Heart left ventricle (tissue), 16 donors: ENCODE results near the gene B3GNT2. TPM values are rescaled to one million over a fixed set of nuclear protein-coding genes. Genes with fewer than 3 reads are reported as not detected.

ENCODE experiments used
- ATAC-seq, 4 donors: fragments of 200-7000 bp; cut with Tn5 transposase; one replicate each; pipeline ENCODE4 v1.9.1; 2020 to 2022; ENCODE audit warnings: moderate library complexity in 4 of 4, mild to moderate bottlenecking in 3 of 4, moderate number of reproducible peaks in 1 of 4
- DNase-seq, 5 donors: peaks; one replicate each; pipeline ENCODE4 v3.0.0-alpha.2; 2020
- H3K27ac ChIP-seq, 12 donors: fragments of 200-600 bp; sonication (generic) in 4 of 12; one replicate each; pipeline versions ENCODE4 v1.5.0 to v1.8.0; 2016 to 2022; ENCODE audit warnings: mild to moderate bottlenecking in 2 of 12
- H3K27me3 ChIP-seq, 9 donors: fragments of 200-600 bp; sonication (generic) in 2 of 9; one replicate each; pipeline versions ENCODE4 v1.5.1 to v1.8.0; 2016 to 2022; ENCODE audit warnings: mild to moderate bottlenecking in 3 of 9
- H3K36me3 ChIP-seq, 9 donors: fragments of 200-600 bp; sonication (generic) in 2 of 9; one replicate each; pipeline versions ENCODE4 v1.5.0 to v1.8.0; 2018 to 2022; ENCODE audit warnings: mild to moderate bottlenecking in 2 of 9
- H3K4me1 ChIP-seq, 12 donors: fragments of 200-600 bp; sonication (generic) in 4 of 12; one replicate each; pipeline versions ENCODE4 v1.5.0 to v1.8.0; 2016 to 2022; ENCODE audit warnings: mild to moderate bottlenecking in 3 of 12
- H3K4me3 ChIP-seq, 12 donors: fragments of 200-600 bp; sonication (generic) in 4 of 12; one replicate each; pipeline versions ENCODE4 v1.5.0 to v1.8.0; 2017 to 2022; ENCODE audit warnings: mild to moderate bottlenecking in 9 of 12, moderate library complexity in 4 of 12
- H3K9me3 ChIP-seq, 12 donors: fragments of 200-600 bp; sonication (generic) in 4 of 12; one replicate each; pipeline versions ENCODE4 v1.5.0 to v1.8.0; 2016 to 2022; ENCODE audit warnings: mild to moderate bottlenecking in 1 of 12
- POLR2A ChIP-seq, 2 donors: fragments of 450-650 bp; IDR thresholded peaks; one replicate each; pipeline ENCODE4 v1.6.1; 2017; ENCODE audit warnings: antibody characterized with exemption in 2 of 2, mild to moderate bottlenecking in 2 of 2, moderate library complexity in 2 of 2
- WGBS, 4 donors: extraction: QIAGEN DNeasy Blood & Tissue Kit in 2 of 4; methylation state at CpG; one replicate each; pipeline versions ENCODE4 v1.1.5 to v1.1.7; 2013 to 2018; 5-methylcytosine and 5-hydroxymethylcytosine counted together
- intact Hi-C, 10 donors: fragments of 100-400 bp; cut with DNase I; formaldehyde crosslinking; loops; one replicate each; pipeline versions ENCODE4 v1.11.1 to v1.14.2; 2022
- polyA plus RNA-seq, 2 donors: library from polyadenylated mRNA; stranded (reverse); fragments of 200-250 nt; gene quantifications; one replicate each; pipeline ENCODE4 v1.2.3, GENCODE V29; 2013
- total RNA-seq, 9 donors: library from RNA; depleted of rRNA in 2 of 9; stranded (reverse); fragments of >200 nt in 2 of 9; fragmentation: NEBNext Ultra II Directional in 3 of 9; extraction: Animal tissue kit (Norgen Biotek cat#: 25700) in 3 of 9; gene quantifications; one replicate each; pipeline versions ENCODE4 v1.1.0 to v1.2.4, GENCODE V29; 2016 to 2023
- TF ChIP-seq, protein P1 (sequence below), 12 donors: fragments of 200-600 bp; sonication (generic) in 4 of 12; IDR thresholded peaks; one replicate each; pipeline versions ENCODE4 v1.5.0 to v1.8.0; 2018 to 2022; ENCODE audit warnings: antibody characterized with exemption in 12 of 12, mild to moderate bottlenecking in 5 of 12
- donor health status: ischemic (EF 13 %, LVEDD 7.1; RV severe dilation, severe dysfunction).
- donor health status: healthy with polysubstance abuse.
- donor health status: DM: no; HTN: yes; CAD: no.
- donor health status: DM: no; HTN: no; CAD: no.
- donor health status: ischemic (EF 25% LVEDD 6.9; RV normal size, moderate dysfunction).
- donor health status: ischemic (EF 25% LVEDD 5.7; RV mildly dilated, moderate dysfunction).
- donor health status: healthy.
- donor health status: DM: yes; HTN: yes; CAD: no.
- donor health status: ischemic (EF 35%, LVEDD 5.7; RV mildly dilated, moderate dysfunction).
- donor health status: nonischemic (EF 11% LVEDD 7.7; RV severe dilation, severe dysfunction).
- donor health status: DM: yes; HTN: yes; CAD: no.
- donor health status: PGD.
- donor health status: ischemic (EF 29% LVEDD 5.4; RV normal size, mild dysfunction).
- donor health status: nonischemic (EF 23%, LVEDD 6.1; RV moderate dilation, normal function).

Gene B3GNT2
- total and polyA plus RNA-seq, 11 donors: 8.6 to 26.5 (median 18.4) TPM

DNA sequence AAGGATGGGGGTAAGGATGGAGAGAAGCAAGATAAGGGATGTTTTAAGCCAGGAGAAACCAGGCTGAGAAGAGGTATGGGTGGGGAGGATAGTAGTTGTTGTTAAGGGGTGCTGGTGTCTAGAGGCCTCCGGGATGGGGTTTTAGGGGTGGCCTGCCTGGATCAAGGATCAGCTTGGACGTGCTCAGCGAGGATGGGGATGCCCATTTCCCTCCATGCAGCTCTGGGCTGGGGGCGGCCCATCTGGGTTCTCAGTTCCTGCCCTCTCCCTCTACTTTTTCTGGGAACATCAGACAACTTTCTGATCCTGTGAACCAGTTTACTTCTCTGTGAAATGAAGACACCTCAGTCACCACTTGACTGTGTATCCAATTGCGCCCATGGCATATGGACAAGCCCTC lies 10.1 kb downstream of the B3GNT2 start:
- no peak for ATAC-seq
- no peaks in the 10 kb centered on the region for H3K36me3 ChIP-seq
- no peaks in the 10 kb centered on the region for H3K9me3 ChIP-seq
- no peaks in the 10 kb centered on the region for H3K27me3 ChIP-seq
- TF ChIP-seq, protein P1, sequence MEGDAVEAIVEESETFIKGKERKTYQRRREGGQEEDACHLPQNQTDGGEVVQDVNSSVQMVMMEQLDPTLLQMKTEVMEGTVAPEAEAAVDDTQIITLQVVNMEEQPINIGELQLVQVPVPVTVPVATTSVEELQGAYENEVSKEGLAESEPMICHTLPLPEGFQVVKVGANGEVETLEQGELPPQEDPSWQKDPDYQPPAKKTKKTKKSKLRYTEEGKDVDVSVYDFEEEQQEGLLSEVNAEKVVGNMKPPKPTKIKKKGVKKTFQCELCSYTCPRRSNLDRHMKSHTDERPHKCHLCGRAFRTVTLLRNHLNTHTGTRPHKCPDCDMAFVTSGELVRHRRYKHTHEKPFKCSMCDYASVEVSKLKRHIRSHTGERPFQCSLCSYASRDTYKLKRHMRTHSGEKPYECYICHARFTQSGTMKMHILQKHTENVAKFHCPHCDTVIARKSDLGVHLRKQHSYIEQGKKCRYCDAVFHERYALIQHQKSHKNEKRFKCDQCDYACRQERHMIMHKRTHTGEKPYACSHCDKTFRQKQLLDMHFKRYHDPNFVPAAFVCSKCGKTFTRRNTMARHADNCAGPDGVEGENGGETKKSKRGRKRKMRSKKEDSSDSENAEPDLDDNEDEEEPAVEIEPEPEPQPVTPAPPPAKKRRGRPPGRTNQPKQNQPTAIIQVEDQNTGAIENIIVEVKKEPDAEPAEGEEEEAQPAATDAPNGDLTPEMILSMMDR (IDR thresholded peaks at IDR 0.05): no peak
- TF ChIP-seq POLR2A (IDR thresholded peaks at IDR 0.05): no peak
- intact Hi-C loops: loop anchor here in 3 of 10 donors (10.0 kb wide), 3 partner anchors 89 to 291 kb away; no protein-coding TSS in a partner anchor
- H3K4me1 ChIP-seq: peaks cover 0 to 93% (median 65%) of the 10 kb centered on the region in 12 donors
- no peak overlapping the region for H3K4me3 ChIP-seq
- 94 to 99% (median 98%) methylated on average over 5 of the region's 5 CpGs for WGBS, 4 donors
- H3K27ac ChIP-seq: peak overlapping the region in 2 of 12 donors; percentile 17 to 35
- DNase-seq: no peak

DNA sequence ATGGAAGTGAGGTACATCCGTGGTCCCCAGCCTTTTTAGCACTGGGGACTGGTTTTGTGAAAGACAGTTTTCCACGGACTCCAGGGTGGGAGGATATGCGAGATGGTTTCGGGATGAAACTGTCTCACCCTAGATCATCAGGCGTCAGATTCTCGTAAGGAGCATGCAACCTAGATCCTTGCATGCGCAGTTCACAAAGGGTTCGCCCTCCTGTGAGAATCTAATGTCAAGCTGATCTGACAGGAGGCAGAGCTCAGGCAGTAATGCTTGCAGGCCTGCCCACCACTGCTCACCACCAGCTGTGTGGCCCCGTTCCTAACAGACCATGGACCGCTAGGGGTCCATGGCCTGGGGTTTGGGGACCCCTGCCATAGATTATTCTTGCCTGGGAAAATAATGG lies 11.6 kb downstream of the B3GNT2 start:
- intact Hi-C loops: loop anchor here in 3 of 10 donors (10.0 kb wide), 3 partner anchors 87 to 293 kb away; no protein-coding TSS in a partner anchor
- ATAC-seq: peak in 1 of 4 donors; percentile 18
- Histone ChIP-seq H3K4me3 (no peak overlapping the region), H3K9me3 (peaks cover 0 to 8% (median 0%) of the 10 kb centered on the region in 12 donors), H3K27me3 (no peaks in the 10 kb centered on the region), H3K27ac (peak overlapping the region in 5 of 12 donors; percentile 2 to 33 (median 13)), H3K36me3 (no peaks in the 10 kb centered on the region), H3K4me1 (peaks cover 0 to 83% (median 50%) of the 10 kb centered on the region in 12 donors)
- 89 to 91% (median 89%) methylated on average over 7 to 10 of the region's 10 CpGs for whole genome bisulfite sequencing, 4 donors
- no peak for DNase-seq
- TF ChIP-seq, protein P1 (IDR thresholded peaks at IDR 0.05): no peak
- TF ChIP-seq POLR2A (IDR thresholded peaks at IDR 0.05): no peak

DNA sequence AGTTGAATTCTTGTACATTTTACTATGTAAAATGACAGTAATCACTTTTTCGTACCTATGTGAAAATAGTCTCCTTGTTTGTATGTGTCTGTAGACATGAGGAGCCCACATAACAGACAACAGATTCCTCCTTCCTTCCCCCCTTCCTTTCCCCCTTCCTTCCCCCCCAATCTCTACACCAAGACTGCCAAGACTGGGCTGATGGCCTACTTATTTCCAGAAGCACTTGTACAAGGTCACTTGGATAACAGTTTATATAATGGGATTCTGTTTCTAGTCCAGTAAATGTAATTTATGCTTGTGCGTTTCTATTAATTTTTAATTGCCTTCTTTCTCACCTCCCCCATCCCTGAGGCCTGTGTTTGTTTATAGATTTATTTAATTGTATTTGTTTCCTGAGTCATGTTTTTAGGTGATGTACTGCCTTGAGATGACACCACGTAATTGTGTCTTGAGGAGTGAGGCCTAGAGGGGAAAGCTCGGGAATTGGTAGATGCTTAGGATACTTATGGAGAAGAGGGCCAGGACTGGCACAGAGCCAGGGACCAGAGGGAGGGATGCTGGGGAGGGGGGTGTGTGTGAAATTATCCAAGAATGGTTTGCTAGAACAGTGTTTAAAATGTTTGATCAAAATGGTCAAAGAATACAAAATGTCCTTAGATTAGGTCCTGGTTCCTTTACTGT lies 12.3 kb downstream of the B3GNT2 start:
- intact Hi-C loops: loop anchor here in 3 of 10 donors (10.0 kb wide), 3 partner anchors 87 to 293 kb away; no protein-coding TSS in a partner anchor
- H3K4me1 ChIP-seq: peaks cover 0 to 83% (median 48%) of the 10 kb centered on the region in 12 donors
- peaks cover 0 to 8% (median 0%) of the 10 kb centered on the region in 12 donors for H3K9me3 ChIP-seq
- H3K27ac ChIP-seq: peak overlapping the region in 7 of 12 donors; percentile 8 to 67 (median 33)
- no peaks in the 10 kb centered on the region for H3K36me3 ChIP-seq
- TF ChIP-seq, protein P1 (IDR thresholded peaks at IDR 0.05): no peak
- no peak for TF ChIP-seq POLR2A (IDR thresholded peaks at IDR 0.05)
- ATAC-seq: no peak
- H3K27me3 ChIP-seq: no peaks in the 10 kb centered on the region
- WGBS, 4 donors: 54 to 64% (median 57%) methylated on average over 4 of the region's 4 CpGs
- no peak for DNase-seq
- no peak overlapping the region for H3K4me3 ChIP-seq

DNA sequence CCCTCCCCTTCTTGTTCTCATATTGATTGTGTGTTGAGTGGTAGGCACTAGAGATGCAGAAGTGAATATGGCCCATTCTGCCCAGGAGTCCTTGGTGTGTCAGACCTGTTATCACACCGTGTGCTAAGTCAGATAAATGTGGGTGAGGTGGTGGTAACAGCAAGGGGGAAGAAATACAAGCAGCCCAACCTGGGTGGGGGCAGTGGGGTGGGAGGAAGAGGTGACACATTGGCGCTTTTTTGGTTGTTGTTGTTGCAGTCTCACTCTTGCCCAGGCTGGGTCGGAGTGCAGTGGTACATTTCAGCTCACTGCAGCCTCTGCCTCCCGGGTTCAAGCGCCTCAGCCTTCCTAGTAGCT lies 12.8 kb downstream of the B3GNT2 start:
- 70 to 81% (median 80%) methylated on average over 5 of the region's 5 CpGs for WGBS, 4 donors
- Histone ChIP-seq H3K4me1 (peaks cover 0 to 83% (median 49%) of the 10 kb centered on the region in 12 donors), H3K27ac (peak overlapping the region in 5 of 12 donors; percentile 8 to 67 (median 35)), H3K4me3 (no peak overlapping the region), H3K36me3 (no peaks in the 10 kb centered on the region), H3K9me3 (peaks cover 0 to 8% (median 0%) of the 10 kb centered on the region in 12 donors), H3K27me3 (no peaks in the 10 kb centered on the region)
- intact Hi-C loops: loop anchor here in 3 of 10 donors (10.0 kb wide), 3 partner anchors 86 to 294 kb away; no protein-coding TSS in a partner anchor
- peak in 1 of 4 donors; percentile 43 for ATAC-seq
- DNase-seq: no peak
- TF ChIP-seq, protein P1 (IDR thresholded peaks at IDR 0.05): no peak
- TF ChIP-seq POLR2A (IDR thresholded peaks at IDR 0.05): no peak
